GM19193 (cell line): ENCODE results near the gene RBM34.

Source experiments
- POLR2A ChIP-seq: IDR thresholded peaks from 4 replicates; pipeline ENCODE4 v1.6.1; 2011; ENCODE audit not compliant: insufficient read depth, insufficient read length; ENCODE audit errors: extremely low read depth

Gene RBM34

DNA sequence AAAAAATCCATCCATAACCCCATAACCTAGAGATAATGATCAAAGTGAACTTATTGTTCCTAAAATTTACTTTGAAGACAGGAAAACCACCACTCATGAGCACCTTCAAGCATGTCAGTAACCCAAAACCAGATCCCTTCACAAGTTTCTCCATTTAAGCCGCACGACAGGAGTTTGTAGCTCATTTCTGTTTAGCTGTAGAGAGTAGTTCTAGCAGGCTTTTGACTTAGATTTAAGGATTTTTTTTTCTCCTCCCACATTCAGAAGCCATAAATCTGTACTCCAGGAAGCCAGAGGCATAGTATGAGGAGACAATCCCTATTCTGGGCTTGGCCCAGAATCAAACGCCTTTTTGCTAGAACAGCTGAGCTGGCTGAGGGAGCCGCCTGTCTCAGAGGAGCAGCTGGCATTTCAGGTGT lies 58.0 kb downstream of the RBM34 start:
- no peak for TF ChIP-seq POLR2A

- TF ChIP-seq POLR2A: no peak
These were observed 58.8 kb downstream of the RBM34 start for GRCh38 chr1:235102259-235102582.

GRCh38 chr1:235101558-235102258 lies 59.3 kb downstream of the RBM34 start:
- no peak for TF ChIP-seq POLR2A

GRCh38 chr1:235100194-235100772 lies 60.8 kb downstream of the RBM34 start:
- TF ChIP-seq POLR2A: no peak

GRCh38 chr1:235098991-235099390 lies 62.1 kb downstream of the RBM34 start:
- TF ChIP-seq POLR2A: no peak

DNA sequence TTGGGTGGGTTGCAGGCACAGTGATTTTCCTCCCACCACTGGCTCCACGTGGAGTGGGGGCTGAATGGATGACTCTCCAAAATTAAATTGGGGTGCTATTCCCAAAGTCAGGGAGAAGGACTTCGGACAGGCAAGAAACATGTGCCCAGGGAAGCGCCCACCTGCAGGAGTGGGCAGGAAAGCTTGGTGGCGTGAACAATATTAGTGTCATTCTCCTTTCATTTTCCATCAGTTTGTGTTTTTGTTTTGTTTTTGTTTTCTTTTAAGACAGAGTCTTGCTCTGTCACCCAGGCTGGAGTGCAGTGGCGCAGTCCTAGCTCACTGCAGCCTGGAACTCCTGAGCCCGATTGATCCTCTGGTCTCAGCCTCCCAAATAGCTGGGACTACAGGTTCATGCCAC lies 62.5 kb downstream of the RBM34 start:
- TF ChIP-seq POLR2A: no peak

DNA sequence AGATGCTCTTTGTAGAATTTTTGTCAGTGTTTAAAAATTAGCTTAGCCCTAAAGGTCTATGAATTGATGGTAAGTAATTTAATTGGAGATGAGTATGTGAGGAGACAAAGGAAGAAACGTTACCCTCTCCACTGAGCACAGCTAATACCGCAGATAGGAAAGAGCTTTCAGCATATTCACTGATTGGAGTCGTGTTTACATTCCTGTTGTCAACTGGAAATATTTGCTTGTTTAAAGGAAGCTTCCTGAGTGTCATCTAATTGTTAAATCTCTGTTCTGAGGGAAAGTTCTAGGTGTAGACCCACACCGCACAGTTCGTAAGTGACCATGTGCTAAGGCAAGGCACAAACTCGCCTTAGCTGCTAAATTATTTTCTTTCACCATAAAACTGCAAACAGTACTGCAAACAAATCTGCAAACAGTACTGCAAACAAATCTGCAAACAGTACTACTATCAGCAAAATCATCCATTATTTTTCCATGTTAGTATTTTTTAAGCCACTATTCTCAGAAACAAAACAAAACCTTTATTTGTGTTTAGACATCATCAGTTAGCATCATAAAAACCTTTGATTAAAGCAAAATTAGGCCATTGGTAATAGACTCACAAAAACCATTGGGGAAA lies 65.0 kb downstream of the RBM34 start:
- no peak for TF ChIP-seq POLR2A

DNA sequence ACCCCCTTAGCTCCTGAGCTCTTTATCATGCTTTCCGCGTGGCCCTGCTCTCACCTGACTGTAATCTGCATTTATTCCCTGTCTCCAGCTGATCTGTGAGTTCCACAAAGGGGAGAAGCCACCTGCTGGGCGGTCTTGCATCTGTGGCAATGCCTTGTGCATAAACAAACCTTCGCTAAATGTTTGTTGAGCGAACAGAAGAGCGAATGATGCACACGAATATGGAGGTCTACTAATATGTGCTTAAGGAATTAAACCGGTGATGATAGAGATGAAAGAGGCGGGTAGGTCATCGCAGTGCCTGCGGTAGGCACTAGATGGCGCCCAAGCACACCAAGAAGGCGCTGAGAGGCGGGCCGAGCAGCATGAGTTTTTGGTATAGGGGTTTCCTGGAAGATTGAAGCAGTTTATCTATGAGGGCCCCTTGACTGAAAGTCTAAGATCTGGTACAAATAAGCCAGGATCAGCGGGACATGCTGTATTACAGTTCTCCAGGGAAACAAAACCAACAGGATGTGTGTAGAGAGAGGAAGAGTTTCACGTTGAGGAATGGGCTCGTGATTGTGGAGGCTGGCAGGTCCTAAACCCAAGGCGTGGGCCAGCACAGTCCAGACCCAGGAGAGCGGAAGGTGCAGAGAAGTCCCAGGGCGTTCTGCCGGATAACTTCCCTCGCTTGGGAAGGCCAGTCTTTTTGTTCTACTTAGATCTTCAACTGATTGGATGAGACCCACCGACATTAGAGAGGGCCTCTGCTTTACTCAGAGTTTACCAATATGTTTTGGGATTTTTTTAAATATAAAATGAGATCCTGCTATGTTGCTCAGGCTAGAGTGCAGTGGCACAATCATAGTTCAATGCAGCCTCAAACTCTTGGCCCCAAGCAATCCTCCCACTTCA lies 67.1 kb downstream of the RBM34 start:
- TF ChIP-seq POLR2A: no peak

GRCh38 chr1:235093013-235093695 lies 67.9 kb downstream of the RBM34 start:
- no peak for TF ChIP-seq POLR2A

DNA sequence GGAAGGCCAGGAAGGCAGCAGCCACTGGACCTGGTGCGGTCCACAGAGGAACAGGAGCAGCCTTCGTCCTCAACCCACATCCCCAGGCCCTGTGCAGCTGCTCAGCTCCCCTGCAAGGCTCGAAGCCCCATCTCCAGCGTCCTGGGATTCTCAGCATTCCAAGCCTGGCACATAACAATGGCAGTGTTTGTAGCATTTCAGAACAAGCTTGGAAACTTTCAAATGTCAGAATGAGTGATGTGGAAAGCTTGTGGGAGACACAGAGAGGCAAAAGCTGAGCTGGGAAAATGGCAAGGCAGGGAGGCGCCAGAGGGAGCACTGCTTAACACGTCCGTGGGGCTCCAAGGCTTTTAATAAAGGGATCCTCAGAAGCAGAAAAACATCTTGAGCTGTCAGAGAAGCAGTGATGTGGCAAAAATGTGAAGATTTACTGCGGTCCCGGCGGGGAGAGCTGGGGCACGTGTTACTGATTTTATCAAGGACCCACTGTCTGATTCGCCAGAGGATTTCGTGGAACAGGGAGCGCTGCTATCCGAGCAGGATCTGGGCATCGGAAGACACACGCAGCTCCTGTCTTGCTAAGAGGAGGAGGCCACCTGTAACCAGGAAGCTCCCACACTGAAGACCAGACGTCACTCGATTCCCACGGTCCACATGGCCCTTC lies 70.5 kb downstream of the RBM34 start:
- TF ChIP-seq POLR2A: no peak

DNA sequence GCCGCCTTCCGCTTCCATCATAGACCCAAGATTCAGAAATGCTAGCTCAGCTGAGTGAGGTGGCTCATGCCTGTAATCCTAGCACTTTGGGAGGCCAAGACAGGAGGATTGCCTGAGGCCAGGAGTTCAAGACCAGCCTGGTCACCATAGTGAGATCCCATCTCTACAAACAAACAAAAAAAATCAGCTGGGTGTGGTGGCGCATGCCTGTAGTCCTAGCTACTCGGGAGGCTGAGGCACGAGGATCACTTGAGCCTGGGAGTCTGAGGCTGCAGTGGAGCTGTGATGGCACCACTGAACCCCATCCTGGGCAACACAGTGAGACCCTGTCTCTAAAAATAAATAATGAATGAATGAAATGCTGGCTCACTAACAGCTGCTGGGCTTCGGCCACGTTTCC lies 72.1 kb downstream of the RBM34 start:
- TF ChIP-seq POLR2A: no peak

- TF ChIP-seq POLR2A: no peak
These were observed 72.6 kb downstream of the RBM34 start for GRCh38 chr1:235088430-235088829.

DNA sequence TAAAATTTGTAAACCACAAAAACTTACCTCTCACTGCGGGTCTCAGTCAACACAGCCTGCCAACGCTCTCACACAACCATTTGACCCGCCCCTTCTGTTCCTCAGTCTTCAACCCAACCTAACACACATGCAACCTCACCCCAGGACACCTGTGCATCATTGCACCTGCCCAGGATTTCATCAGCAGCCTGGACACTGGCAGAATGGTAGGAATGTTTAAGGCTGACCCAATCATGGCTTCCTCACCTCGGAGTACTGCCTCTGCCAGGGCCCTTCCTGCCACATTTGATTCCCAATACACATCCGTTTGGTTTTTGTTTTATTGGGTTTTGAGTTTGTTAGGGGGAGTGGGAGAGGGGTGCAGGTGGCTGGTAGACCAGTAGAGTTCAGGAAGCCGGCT lies 73.1 kb downstream of the RBM34 start:
- TF ChIP-seq POLR2A: no peak
